GM23248 (cell line): Measurements from ENCODE around the gene PCYT2. TPM values are rescaled to one million over a fixed set of nuclear protein-coding genes. Genes with fewer than 3 reads are reported as not detected.

Source experiments
- DNase-seq: peaks from one replicate; pipeline ENCODE4 v3.0.0-alpha.2; 2015
- H2AFZ ChIP-seq: fragments of 200-600 bp; sonication (generic); 2 replicates; pipeline ENCODE4 v1.6.1; 2016; ENCODE audit warnings: antibody characterized with exemption
- H3F3A ChIP-seq: fragments of 200-600 bp; sonication (generic); 2 replicates; pipeline ENCODE4 v1.6.1; 2016; ENCODE audit warnings: mild to moderate bottlenecking, antibody characterized with exemption, mixed run types; ENCODE audit not compliant: insufficient read depth
- H3K27ac ChIP-seq: fragments of 200-600 bp; sonication (generic); 2 replicates; pipeline ENCODE4 v1.5.1; 2016; ENCODE audit warnings: mild to moderate bottlenecking
- H3K27me3 ChIP-seq: fragments of 200-600 bp; sonication (generic); replicated peaks from 2 replicates; pipeline ENCODE4 v1.6.1; 2016; ENCODE audit warnings: mild to moderate bottlenecking; ENCODE audit not compliant: insufficient read depth
- H3K36me3 ChIP-seq: fragments of 200-600 bp; sonication (generic); 2 replicates; pipeline ENCODE4 v1.6.1; 2016; ENCODE audit warnings: low read depth, mild to moderate bottlenecking
- H3K4me1 ChIP-seq: fragments of 200-600 bp; sonication (generic); 2 replicates; pipeline ENCODE4 v1.6.1; 2016; ENCODE audit warnings: mild to moderate bottlenecking; ENCODE audit not compliant: insufficient read depth
- H3K4me2 ChIP-seq: fragments of 200-600 bp; sonication (generic); one replicate; pipeline ENCODE4 v1.6.1; 2016; ENCODE audit warnings: mild to moderate bottlenecking; ENCODE audit not compliant: unreplicated experiment
- H3K4me3 ChIP-seq: fragments of 200-600 bp; sonication (generic); 2 replicates; pipeline ENCODE4 v1.5.1; 2016; ENCODE audit warnings: mild to moderate bottlenecking
- H3K79me2 ChIP-seq: fragments of 200-600 bp; sonication (generic); 2 replicates; pipeline ENCODE4 v1.6.1; 2016; ENCODE audit warnings: mild to moderate bottlenecking; ENCODE audit not compliant: insufficient read depth
- H3K9ac ChIP-seq: fragments of 200-600 bp; sonication (generic); 2 replicates; pipeline ENCODE4 v1.6.1; 2016; ENCODE audit warnings: mild to moderate bottlenecking
- H3K9me2 ChIP-seq: fragments of 200-600 bp; sonication (generic); 2 replicates; pipeline ENCODE4 v1.6.1; 2016; ENCODE audit warnings: mixed run types, mild to moderate bottlenecking, moderate library complexity; ENCODE audit not compliant: insufficient read depth
- H3K9me3 ChIP-seq: fragments of 200-600 bp; sonication (generic); one replicate; pipeline ENCODE4 v1.6.1; 2017; ENCODE audit warnings: low read depth
- H4K20me1 ChIP-seq: fragments of 200-600 bp; sonication (generic); 2 replicates; pipeline ENCODE4 v1.6.0; 2016; ENCODE audit not compliant: insufficient read depth
- EZH2 ChIP-seq: fragments of 200-600 bp; sonication (generic); IDR thresholded peaks from 2 replicates; pipeline ENCODE4 v1.6.1; 2018; ENCODE audit warnings: antibody characterized with exemption, mild to moderate bottlenecking; ENCODE audit not compliant: insufficient read depth, poor library complexity, severe bottlenecking
- EZH2phosphoT487 ChIP-seq: fragments of 200-600 bp; sonication (generic); IDR thresholded peaks from 2 replicates; pipeline ENCODE4 v1.6.1; 2018; ENCODE audit warnings: antibody characterized with exemption, moderate library complexity, mild to moderate bottlenecking, low read depth; ENCODE audit not compliant: insufficient read depth
- WGBS, 2 experiments: methylation state at CpG; one replicate each; pipeline ENCODE4 v1.1.6; 2015 to 2017; ENCODE audit warnings: low lambda C conversion rate in 2 of 2, low coverage in 1 of 2; ENCODE audit errors: missing lambda C conversion rate in 2 of 2; 5-methylcytosine and 5-hydroxymethylcytosine counted together
- in situ Hi-C: fragments of 300-500 bp; cut with MboI; formaldehyde crosslinking; loops from 2 replicates; pipeline ENCODE4 v1.15.0; 2020
- polyA plus RNA-seq: library from polyadenylated mRNA; unstranded; fragments of >200 nt; fragmentation: Nextera tagmentation; extraction: Ambion mirVana; gene quantifications from 2 replicates; pipeline ENCODE4 v1.2.1, GENCODE V29; 2016
- total RNA-seq: library from RNA; depleted of rRNA; stranded (reverse); fragments of >200 nt; shearing (Covaris generic); gene quantifications from 2 replicates; pipeline ENCODE4 v1.2.3, GENCODE V29; 2014

Gene PCYT2
- total and polyA plus RNA-seq, 2 experiments from 2014 or later = 25.6 to 36.9 TPM

DNA sequence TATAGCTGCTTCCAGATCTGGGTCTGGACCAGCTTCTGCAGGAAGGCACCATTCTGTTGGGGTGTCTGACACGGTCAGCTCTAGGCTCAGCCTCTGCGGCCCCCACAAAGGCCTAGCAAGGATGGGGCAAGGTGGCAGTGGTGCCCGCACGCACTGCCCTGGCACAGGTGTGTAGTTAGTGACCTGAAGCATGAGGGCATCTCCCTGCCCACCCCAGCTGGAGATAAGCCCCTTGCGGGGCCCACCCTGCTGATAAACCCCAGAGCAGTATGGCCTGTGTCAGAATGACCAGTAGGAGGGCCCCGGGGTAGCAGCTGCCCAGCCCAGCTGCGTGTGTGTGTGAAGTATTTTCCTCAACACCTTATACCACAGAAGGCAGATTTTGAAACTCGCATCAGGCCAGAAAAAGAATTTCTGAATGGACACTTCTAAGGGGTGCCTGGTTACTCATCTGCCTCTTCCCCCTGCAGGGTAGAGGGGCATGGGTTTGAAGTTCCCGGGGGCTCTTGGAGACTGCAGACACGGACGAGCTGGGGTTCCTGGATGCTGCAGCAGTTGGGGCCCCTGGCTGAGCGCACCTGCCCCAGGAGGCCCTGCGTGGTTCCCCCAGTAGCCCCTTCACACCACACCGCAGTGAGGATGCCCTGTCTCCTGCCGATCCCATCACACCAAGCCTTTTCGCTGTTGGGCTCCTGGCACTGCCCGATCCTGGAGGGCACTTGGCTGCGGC lies 44.6 kb downstream of the PCYT2 start:
- WGBS, 2 experiments = 73 to 74% methylated on average over 16 to 18 of the region's 18 CpGs
- no peak for TF ChIP-seq EZH2phosphoT487
- TF ChIP-seq EZH2 = no peak
- in situ Hi-C loops = no loop called here
- Histone ChIP-seq H3K4me2 (no peak overlapping the region), H3K79me2 (peaks cover 68% of the 10 kb centered on the region), H3K9me2 (no peaks in the 10 kb centered on the region), H3K9me3 (no peaks in the 10 kb centered on the region), H3K27me3 (no peaks in the 10 kb centered on the region), H2AFZ (no peak overlapping the region), H4K20me1 (no peaks in the 10 kb centered on the region), H3K4me1 (peaks cover 21% of the 10 kb centered on the region), H3K27ac (peak overlapping the region; percentile 90), H3K9ac (peak overlapping the region; percentile 44), H3F3A (peaks cover 43% of the 10 kb centered on the region), H3K4me3 (no peak overlapping the region), H3K36me3 (no peaks in the 10 kb centered on the region)
- DNase-seq = peak; percentile 45

DNA sequence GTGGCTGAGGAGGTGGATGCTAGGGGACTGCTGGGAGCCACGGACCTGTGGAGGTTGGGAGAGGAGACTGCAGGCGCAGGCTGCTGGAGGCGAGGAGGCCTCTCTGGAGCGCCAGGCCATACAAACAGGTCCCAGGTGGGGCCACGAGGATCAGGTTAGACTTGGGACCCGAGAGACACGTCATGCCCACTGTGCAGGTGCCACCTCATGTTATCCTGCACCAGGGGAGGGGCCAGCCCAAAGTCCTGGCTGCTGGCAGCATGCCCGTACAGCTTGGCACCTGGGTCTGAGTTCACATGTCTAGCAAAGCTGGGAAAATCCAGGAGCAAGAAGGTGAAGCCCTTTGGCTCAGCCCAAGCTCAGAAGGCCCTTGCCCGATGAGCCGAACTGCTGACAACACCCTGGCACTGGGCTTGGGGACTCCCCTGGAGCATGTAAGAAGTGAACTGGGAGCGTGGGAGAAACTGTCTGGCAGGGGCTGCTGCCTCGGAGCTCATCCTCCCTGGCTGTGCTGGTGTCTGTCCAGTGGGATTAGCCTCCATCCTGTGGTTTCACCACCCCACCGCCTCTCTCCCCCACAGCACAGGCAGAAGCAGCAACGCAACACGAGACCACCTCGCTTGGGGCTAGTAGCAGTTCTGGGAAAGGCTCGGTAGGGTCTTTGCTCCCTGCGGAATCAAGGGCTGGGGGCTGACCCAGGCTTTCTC lies 45.3 kb downstream of the PCYT2 start:
- no peaks in the 10 kb centered on the region for H3K27me3 ChIP-seq
- peaks cover 45% of the 10 kb centered on the region for H3F3A ChIP-seq
- peak; percentile 58 for DNase-seq
- H4K20me1 ChIP-seq = no peaks in the 10 kb centered on the region
- peak overlapping the region; percentile 44; the same call in 1 of the 2 replicates for H3K9ac ChIP-seq
- no peak overlapping the region for H2AFZ ChIP-seq
- no peaks in the 10 kb centered on the region for H3K36me3 ChIP-seq
- in situ Hi-C loops = no loop called here
- H3K4me2 ChIP-seq = no peak overlapping the region
- TF ChIP-seq EZH2phosphoT487 = no peak
- no peak for TF ChIP-seq EZH2
- no peaks in the 10 kb centered on the region for H3K9me2 ChIP-seq
- WGBS, 2 experiments = 63 to 66% methylated on average over 17 to 18 of the region's 18 CpGs
- H3K79me2 ChIP-seq = peaks cover 68% of the 10 kb centered on the region
- H3K4me3 ChIP-seq = no peak overlapping the region
- H3K9me3 ChIP-seq = no peaks in the 10 kb centered on the region
- H3K27ac ChIP-seq = peak overlapping the region; percentile 90
- peaks cover 21% of the 10 kb centered on the region for H3K4me1 ChIP-seq

DNA sequence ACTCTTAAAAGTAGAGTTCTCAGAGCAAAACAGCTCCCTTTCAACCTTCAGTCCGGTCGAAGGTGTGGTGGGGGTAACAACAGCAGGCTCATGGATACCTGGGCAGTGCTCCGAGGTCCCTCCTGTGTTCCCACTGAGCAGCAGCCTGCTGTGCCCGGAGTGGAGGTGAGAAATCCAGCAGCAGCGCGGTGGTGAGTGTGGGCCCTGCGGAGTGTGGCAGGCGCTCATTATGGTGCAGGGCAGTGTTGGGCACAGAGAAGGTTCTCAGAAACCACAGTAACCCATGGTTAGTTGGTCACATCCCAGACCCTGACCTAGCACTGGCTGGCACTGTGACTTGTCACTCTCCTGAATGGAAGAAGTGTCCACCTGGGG lies 45.9 kb downstream of the PCYT2 start:
- in situ Hi-C loops = no loop called here
- Histone ChIP-seq H3K4me3 (no peak overlapping the region), H3F3A (peaks cover 45% of the 10 kb centered on the region), H3K79me2 (peaks cover 64% of the 10 kb centered on the region), H3K9ac (peak overlapping the region; percentile 44; the same call in 1 of the 2 replicates), H3K9me3 (no peaks in the 10 kb centered on the region), H2AFZ (no peak overlapping the region), H3K4me2 (no peak overlapping the region), H3K27ac (peak overlapping the region; percentile 90; the same call in 1 of the 2 replicates), H4K20me1 (no peaks in the 10 kb centered on the region), H3K36me3 (no peaks in the 10 kb centered on the region), H3K27me3 (no peaks in the 10 kb centered on the region), H3K9me2 (no peaks in the 10 kb centered on the region), H3K4me1 (peaks cover 21% of the 10 kb centered on the region)
- WGBS, 2 experiments = 93 to 96% methylated on average over 8 of the region's 8 CpGs
- no peak for DNase-seq
- no peak for TF ChIP-seq EZH2phosphoT487
- TF ChIP-seq EZH2 = no peak

DNA sequence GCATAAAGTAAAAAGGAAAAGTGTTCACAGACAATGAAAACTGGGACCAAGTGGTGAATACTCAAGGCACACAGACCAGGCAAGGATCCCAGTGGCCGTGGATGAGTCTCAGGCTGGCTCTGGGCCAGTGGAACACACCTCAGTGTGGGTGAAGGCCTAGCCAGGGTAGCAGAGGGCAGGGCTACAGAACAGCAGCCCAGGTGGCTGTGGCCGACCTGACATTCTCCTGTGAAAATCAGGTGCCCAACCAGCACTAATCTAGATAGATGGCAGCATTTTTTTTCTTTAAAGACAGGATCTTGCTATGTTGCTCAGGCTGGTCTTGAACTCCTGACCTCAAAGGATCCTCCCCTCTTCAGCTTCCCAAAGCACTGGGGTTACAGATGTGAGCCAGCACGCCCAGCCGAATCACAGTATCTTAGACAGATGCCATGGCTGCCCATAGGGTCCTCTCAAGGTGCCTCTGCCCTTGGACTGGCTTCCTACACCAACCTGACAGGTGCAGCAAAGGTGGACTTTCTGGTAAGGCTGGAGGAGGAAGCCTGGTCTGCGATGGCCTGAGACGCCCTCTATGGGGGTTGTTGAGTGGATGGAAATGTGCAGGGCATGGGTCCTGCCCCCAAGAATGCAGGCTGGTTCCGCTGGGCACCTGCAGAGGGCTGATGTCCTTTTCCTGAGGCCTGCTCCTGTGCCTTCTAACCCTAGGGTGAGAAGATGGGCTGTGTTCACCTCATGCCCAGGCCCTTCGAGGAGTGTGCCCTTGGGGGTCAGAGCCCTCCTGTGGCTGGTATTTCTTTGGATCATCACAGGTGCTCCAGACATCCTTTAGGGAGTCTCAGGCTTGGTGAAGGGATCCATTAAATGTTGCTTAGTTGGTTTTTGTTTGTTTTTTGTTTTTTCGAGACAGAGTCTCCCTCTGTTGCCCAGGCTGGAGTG lies 47.1 kb downstream of the PCYT2 start:
- TF ChIP-seq EZH2 (no peak), EZH2phosphoT487 (no peak)
- peak overlapping the region; percentile 96 for H3K27ac ChIP-seq
- no peaks in the 10 kb centered on the region for H4K20me1 ChIP-seq
- WGBS, 2 experiments = 84% methylated on average over 9 of the region's 9 CpGs
- no peak overlapping the region for H3K4me3 ChIP-seq
- peaks cover 64% of the 10 kb centered on the region for H3K79me2 ChIP-seq
- in situ Hi-C loops = no loop called here
- no peaks in the 10 kb centered on the region for H3K27me3 ChIP-seq
- H3K9me2 ChIP-seq = no peaks in the 10 kb centered on the region
- no peaks in the 10 kb centered on the region for H3K9me3 ChIP-seq
- H2AFZ ChIP-seq = no peak overlapping the region
- H3K36me3 ChIP-seq = no peaks in the 10 kb centered on the region; the same call in 1 of the 2 replicates
- H3F3A ChIP-seq = peaks cover 45% of the 10 kb centered on the region
- H3K4me2 ChIP-seq = no peak overlapping the region
- H3K9ac ChIP-seq = peak overlapping the region; percentile 11; the same call in 1 of the 2 replicates
- H3K4me1 ChIP-seq = peaks cover 21% of the 10 kb centered on the region
- peak; percentile 39 for DNase-seq
